ENCODE results near the gene GPX4.

GPX4 gene

GRCh38 chr19:1068009-1069001 is 35.5 kb upstream of the GPX4 start:
- DNase-seq = no peak

DNA sequence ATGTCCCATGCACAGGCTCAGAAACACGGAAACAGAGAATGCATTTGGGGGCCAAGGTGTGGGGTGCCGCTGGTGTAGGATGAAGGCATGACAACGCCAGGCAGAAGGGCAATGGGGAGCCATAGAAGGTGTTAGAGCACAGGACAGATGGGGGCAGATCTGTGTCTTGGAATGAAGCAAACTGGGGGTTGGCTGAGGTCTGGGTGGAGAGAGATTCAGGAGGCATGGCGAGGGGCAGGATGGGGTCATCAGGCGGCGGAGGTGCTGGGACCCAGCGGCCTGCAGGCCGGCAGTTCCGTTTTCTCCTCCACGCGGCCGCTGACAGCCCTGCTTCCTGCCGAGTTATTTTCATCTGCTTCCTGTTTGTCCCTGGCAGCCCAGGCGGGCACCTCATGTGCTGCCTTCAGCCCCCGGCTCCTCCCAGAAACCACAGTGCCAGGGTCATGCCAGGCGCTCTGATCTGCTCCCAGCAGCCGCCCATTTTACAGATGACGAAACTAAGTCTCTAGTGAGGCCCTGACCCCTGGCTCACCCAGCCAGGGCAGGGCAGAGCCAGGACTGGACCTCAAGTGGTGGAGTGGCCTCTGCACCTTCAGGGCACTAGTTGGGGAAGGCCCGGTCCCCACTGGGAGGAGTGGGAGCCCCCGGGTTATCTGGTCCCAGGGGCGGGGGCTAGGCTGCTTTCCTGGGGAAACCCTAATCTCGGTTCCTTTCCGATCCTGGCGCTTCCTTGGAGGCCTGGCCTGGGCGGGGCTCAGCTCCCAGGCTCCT is 34.6 kb upstream of the GPX4 start:
- DNase-seq = no peak

GRCh38 chr19:1070576-1070930 is 33.2 kb upstream of the GPX4 start:
- DNase-seq = no peak

DNA sequence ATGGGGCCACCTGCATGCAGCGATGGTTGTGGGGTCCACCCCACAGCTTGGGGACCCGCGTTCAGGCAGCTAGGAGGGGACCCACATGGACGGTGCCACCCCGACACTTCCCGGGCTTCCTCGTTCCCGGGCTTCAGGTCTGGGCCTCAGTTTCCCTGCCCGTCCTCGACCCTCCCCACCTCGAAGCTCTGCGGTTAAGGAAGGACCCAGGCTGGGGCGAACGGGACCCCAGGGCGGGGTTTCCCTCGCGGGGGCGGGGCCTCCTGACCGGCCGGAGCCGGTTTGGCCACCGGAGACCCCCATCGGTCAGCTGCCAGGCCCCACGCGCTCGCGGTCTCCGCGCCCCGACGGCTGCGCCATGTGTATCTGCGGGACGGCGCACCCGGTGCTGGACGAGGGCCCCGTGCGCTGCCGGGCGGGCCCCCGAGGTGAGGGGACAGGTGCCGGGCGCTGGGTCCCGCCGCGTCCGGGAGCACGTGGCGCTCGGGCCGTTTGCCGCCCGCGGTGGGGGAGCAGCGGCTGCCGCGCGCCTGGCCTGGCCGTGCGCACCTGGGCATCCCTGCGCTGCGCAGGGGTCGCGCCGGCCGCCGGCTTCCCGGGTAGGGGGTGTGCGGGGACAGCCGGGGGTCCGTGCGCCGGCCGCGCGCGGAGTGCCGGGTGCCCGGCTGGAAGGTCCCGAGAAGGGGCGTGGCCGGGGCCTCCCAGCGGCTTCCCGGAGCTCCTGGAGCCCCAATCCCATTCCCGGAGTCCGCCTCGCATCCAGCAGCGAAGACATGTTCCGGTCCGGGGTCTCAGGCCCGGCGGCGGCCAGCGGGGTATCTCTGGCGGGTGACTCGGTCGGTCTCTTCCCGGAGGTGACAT is 32.6 kb upstream of the GPX4 start:
- no peak for DNase-seq

DNA sequence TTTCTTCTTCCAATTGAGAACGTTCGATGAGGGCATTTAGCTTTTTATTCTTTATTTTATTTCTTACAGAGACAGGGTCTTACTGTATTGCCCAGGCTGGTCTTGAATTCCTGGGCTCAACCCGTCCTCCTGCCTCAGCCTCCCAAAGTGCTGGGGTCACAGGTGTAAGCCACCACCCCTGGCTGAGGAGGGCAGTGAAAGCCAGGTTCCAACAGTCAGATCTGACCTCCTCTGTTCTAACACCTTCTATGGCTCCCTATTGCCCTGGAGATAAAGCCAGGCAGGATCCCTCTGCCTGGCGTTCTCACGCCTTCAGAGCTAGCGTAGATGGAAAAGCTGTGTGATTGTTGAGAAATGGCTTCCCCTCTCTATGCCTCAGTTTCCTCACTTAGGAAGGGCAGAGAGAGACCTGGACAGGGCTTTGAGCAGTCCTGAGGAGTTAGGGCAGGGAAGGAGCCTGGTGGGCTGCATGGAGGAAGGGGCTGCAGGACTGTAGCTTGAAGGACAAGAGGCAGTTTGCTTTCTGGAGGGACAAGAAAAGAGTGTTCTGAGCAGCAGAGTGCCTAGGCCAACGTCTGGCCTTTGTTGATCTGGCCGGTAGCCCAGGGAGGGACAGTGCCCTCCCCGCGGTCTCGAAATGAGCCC is 31.3 kb upstream of the GPX4 start:
- DNase-seq = no peak

- no peak for DNase-seq
Observed at GRCh38 chr19:1073063-1073955, 30.5 kb upstream of the GPX4 start.

DNA sequence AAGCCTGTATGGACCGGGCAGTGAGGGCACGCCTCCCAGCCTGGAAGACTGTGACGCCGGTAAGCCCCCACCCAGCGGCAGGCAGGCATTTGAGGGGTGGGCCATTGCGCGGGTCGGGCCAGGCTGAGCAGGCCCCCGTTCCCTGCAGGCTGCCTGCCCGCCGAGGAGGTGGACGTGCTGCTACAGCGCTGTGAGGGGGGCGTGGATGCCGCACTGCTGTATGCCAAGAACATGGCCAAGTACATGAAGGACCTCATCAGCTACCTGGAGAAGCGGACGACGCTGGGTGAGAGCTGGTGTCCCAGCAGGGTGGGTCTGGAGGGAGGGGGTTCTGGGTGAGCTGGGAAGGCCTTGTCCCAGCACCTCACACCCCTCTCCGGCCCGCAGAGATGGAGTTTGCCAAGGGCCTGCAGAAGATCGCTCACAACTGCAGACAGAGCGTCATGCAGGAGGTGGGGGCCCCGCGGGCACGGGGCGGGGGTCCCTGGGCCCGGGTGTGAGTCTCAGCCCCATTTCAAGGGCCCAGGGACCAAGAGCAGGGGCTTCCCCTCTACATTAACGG is 29.8 kb upstream of the GPX4 start:
- no peak for DNase-seq

DNA sequence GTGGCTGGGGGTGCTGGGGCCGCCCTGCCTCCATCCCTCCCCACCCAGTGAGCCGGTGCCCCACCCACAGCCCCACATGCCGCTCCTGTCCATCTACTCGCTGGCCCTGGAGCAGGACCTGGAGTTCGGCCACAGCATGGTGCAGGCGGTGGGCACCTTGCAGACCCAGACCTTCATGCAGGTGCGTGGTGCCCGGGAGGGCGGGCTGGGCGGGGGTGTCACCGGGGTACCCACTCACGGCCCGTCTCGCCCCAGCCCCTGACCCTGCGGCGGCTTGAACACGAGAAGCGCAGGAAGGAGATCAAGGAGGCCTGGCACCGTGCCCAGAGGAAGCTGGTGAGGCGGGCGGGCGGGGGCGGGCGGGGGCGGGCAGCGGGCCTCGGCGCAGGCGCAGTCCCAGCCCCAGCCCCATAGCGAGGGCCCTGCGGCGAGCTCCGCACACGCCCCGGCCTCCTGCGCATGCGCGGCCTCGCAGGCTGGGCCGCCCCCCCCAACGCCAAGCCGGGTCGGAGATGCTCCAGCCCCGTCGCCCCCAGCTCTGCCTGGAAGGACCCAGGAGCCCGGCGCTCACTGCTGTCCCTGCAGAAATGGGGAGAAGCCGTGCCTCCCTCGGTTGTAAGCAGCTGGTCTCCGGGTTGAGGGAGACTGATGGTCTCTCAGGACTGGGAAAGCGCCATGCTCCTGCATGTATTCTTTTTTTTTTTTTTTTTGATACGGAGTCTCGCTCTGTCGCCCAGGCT is 29.1 kb upstream of the GPX4 start:
- DNase-seq = peak; percentile 39

GRCh38 chr19:1076046-1076386 is 27.8 kb upstream of the GPX4 start:
- no peak for DNase-seq

GRCh38 chr19:1076951-1077350 is 26.8 kb upstream of the GPX4 start:
- DNase-seq = no peak

DNA sequence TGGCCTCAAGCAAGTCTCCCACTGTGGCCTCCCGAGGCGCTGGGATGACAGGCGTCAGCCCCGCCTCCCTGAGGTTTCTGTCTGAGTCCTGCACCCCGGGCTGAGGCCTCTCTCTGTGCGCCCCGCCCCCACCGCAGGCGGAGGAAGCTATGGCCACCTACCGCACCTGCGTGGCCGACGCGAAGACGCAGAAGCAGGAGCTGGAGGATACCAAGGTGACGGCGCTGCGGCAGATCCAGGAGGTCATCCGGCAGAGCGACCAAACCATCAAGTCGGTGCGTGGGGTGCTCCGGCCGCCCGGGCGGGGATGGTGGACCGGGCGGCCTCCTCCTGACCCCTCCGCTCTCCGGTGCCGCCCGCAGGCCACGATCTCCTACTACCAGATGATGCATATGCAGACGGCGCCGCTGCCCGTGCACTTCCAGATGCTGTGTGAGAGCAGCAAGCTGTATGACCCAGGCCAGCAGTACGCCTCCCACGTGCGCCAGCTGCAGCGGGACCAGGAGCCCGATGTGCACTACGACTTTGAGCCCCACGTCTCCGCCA is 24.2 kb upstream of the GPX4 start:
- no peak for DNase-seq

DNA sequence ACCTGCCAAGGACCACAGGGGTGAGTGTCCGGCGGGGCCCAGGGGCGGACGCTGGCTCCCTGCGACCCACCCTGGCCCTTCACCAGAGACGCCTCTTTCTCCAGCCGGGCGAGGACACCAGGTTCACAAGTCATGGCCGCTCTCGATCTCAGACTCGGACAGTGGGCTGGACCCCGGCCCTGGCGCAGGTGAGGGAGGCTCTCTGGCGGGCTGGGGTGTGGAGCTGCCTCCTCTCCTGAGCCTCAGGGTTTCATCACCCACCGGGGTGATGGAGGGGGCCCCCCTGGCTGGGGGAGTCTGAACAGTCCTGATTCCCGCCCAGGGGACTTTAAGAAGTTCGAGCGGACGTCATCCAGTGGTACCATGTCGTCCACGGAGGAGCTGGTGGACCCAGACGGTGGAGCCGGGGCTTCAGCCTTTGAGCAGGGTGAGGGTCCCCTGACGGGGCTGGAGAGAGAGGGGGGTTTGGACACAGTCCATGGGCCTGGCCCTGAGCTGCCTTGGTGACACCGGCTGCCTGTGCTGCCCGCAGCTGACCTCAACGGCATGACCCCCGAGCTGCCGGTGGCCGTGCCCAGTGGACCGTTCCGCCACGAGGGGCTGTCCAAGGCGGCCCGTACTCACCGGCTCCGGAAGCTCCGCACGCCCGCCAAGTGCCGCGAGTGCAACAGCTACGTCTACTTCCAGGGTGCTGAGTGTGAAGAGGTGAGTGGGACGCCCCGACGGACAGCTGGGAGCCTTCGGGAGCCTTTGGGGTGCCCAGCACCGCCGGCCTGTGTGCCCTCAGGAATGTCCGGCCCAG is 23.2 kb upstream of the GPX4 start:
- no peak for DNase-seq

GRCh38 chr19:1081301-1082164 is 22.3 kb upstream of the GPX4 start:
- DNase-seq = no peak

- DNase-seq = peak; percentile 45
Observed at GRCh38 chr19:1082165-1082927, 21.4 kb upstream of the GPX4 start.

DNA sequence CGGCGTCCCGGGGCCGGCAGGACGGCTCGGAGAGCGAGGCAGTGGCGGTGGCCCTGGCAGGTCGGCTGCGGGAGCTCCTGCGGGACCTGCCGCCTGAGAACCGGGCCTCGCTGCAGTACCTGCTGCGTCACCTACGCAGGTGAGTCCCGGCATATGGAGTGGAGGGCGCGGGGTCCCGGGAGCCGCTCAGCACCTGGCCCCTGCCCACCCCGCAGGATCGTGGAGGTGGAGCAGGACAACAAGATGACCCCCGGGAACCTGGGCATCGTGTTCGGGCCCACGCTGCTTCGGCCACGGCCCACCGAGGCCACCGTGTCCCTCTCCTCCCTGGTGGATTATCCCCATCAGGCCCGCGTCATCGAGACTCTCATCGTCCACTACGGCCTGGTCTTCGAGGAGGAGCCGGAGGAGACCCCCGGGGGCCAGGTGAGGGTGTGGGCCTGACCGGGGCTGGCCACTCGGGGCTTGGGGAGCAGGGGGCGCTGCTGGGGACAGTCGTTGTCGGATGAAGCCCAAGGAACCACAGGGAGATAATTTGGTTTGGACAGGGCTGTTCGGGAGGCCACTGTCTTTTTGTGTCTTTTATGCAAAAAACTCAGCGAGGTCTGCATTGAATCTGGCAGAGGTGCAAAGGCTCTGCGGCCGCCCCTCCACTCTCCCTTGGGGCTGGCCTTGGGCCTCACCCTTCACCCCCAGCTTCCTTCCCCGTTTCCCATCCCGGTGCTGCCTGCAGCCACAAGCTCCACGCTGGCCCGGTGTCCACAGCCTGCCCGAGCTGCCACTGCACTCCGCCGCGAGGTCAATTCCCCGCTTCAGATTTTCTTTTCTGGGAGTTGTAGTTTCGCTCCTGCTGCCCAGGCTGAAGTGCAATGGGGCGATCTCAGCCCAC is 20.6 kb upstream of the GPX4 start:
- DNase-seq = no peak
